ENCODE results near the gene CERS6.
"Not testable (repeated sequence)": the region's sequence is repeated elsewhere in the genome, so short reads cannot be mapped to it uniquely, and the experiment has no call there.

CERS6 gene

DNA sequence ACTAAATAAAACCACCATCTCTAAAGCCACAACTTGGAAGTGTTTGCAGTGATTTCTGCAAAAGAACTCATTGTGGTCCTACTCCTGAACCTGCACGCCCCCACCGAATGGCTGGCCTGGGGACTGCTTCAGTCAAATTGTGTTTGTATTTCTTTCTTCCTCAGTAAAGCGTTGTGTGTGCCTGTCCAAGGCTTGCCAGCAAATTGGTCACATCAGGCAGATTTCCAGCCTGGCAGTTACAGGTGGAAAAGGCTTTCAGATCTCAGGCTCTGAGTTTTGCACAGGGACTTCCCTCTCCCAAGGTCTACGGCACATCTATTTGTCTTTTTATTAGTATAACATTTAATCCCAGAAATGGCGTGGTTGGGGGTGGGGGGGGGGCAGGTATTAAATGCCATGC lies 292.4 kb downstream of the CERS6 start:
- no peak for DNase-seq

DNA sequence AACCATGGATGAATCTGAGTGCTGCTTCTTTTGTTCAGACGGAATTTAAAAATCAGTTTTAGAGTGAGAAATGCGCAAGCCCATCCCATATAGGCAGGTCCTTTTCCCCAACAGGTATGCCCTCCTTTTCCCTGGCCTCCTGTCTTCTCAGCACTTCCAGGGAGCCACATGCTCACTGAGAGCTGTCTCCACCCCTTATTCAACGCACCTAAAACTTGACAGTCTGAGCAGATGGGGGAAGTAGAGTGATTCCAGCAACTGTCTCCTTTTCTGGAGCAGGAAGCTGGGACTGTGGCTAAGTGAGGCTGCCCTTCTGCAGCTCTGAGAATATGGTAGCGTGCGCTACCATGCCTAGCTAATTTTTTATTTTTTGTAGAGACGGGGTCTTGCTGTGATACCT lies 293.2 kb downstream of the CERS6 start:
- no peak for DNase-seq

DNA sequence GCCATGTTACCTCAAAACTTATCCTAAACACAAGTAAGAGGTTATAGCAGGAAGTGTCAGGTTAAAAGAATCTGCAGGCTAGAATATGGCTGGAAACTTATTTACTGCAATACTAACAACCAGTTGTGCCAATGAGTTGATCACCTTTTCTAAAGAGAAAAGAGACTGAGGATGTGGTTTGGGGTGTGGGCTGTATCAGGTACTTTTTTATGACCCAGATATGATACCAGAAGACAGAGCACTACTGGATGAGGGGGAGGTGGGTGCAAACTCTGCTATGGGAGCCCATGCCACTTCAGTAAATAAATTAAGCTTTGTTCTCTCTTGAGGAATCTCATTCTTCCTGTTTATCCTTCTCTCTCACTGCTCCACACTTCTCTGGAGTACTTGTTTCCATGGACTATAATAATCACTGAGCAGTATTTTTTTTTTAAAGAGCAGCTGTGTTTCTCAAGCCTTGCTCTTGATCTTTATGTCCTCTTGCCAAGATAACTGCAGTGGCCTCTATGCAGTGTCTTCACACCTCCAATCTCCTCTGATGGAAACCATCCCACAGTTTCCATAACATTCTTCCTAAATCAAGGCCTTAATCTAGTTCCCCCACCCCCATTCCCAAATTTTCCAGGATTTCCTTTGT lies 295.1 kb downstream of the CERS6 start:
- DNase-seq: no peak

- no peak for DNase-seq
Observed at GRCh38 chr2:168752361-168752760, 296.3 kb downstream of the CERS6 start.

GRCh38 chr2:168753765-168754329 lies 297.8 kb downstream of the CERS6 start:
- no peak for DNase-seq

GRCh38 chr2:168757223-168757622 lies 301.2 kb downstream of the CERS6 start:
- DNase-seq: no peak

DNA sequence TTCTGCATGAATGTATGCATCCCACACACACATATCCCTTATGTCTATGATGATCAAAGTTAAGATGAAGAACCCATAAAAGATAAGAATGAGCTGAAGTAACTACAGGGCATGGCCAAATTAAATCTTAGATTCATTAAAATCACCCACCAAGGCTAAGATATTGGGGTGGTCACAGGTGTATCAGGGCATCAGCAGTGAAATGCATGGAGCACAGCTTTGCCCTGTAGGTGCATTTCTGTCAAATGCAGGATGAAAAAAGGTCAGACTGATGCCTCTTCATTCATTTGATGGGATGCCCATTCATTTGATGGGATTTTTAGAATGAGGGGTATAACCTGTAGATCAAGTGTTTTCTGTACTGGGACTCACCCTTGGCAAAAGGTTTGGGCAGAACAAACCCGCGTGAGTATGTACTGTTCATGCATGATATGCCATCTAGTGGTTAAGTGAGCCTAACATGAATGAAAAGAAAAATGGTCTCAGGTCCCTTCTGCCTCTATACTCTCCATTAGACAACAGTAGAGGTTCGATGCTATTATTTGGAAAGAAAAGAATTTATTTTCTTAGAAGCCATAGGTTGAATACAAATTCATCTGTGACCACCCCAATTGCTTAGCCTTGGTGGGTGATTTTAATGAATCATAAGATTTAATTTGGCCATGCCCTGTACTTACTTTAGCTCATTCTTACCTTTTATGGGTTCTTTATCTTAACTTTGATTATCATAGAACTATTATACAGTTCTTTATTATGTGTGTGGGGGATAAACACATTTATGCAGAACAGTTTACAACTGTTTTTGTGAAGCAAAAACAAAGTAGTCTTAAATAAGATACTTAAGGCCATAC lies 303.1 kb downstream of the CERS6 start:
- DNase-seq: no peak

- DNase-seq: no peak
Observed at GRCh38 chr2:168765401-168765800, 309.3 kb downstream of the CERS6 start.

DNA sequence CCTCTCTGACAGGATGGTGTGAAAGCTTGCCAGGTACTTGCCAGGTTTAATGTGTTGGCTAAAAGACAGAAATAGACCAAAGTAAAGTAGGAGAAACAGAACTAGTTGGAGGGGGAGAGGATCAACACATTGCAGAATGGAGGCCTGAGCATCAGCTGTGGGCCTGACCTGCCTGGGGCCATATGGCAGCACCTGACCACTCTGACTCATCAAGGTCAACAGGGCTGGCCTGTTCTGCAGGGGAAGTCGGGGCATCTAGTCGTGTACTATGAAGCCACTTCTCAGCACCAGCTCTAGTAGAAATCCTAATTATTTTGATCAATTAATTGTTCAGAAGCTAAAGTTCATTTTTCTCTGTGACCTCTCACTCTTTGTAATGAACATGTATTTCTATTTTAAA lies 310.5 kb downstream of the CERS6 start:
- DNase-seq: no peak

- no peak for DNase-seq
Observed at GRCh38 chr2:168767258-168767657, 311.2 kb downstream of the CERS6 start.

DNA sequence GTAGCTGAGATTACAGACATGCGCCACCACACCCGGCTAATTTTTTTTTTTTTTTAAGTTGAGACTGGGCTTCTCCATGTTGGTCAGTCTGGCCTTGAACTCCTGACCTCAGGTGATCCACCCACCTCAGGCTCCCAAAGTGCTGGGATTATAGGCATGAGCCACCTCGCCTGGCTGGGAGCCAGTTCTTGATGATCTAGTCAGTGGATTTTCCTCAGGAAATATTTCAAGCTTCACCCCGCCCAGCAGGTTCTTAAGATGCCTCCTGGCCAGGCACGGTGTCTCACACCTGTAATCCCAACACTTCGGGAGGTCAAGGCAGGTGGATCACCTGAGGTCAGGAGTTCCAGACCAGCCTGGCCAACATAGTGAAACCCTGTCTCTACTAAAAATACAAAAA lies 312.3 kb downstream of the CERS6 start:
- DNase-seq: not testable (repeated sequence)

DNA sequence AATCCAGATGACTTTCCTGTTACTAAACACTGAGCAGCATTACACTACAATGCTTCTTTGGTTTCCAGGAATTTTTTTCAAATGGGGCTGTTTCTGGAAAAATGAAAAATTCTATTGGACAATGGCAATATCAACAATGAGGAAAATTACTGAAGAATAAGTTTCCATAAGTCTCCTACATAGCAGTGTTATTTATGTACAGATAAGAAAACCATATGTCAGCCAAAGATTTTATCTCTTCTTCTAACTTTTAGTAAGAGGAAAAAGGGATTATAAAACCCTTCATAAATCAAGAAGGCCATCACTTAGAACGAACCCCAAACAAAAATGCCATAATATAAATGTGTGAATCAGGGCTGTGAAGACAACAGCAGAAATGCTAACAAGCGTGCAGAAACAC lies 314.7 kb downstream of the CERS6 start:
- no peak for DNase-seq

GRCh38 chr2:168772704-168773103 lies 316.6 kb downstream of the CERS6 start:
- no peak for DNase-seq

DNA sequence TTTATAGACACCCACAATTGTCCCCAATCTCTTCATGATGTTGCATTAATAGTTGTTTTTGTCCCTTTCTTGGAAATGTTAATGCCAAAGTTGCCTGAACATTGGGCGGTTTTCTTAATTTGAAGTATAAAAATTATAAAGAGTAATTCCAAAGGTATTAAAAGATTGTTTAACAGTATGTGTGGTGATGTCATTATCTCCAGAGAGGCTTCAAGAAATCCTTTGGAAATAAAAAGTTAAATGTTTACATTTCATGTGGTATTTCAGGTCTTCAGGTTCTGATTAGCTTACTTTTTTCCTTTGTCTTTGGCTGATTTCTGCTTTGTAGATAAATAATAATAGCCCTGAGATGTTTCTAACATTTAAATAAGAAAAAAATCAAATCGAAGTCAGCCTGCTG lies 317.1 kb downstream of the CERS6 start:
- DNase-seq: no peak

DNA sequence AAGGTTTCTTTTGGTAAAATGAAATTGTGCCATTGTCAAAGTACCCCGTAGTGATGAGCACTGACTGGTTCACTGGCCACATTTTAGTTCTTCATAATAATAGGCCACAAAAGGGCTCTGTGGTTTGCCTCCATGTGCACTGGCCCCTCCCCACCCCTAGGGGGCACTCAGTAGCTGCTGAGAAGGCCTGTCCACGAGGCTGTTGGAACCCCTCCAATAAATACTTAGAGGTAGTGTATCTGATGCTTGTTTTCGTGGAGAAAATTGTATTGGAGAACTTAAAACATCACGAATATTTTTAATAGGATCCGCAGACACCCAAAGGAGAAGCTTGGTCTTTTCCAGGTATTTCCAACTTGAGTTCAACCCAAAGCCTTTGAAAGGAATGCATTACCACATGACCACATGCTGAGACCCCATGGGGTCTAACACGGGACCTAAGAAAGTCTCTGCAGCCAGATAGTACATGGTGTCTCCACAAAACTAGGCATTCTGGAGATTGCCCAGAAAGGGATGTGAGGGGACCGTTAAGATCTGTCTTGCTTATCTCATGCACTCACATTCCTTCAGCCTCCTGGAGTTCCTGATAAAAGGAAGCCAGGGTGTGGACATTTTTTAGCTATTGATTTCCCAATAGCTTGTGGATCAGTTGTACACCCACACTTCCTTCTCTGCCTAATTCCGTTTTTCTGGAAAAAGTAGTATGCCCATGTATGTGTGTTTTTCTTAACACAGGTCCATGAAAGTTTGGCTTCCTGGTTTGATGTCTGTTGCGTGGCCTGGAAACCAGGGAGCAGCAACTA lies 317.8 kb downstream of the CERS6 start:
- DNase-seq: no peak

GRCh38 chr2:168775837-168776236 lies 319.8 kb downstream of the CERS6 start:
- DNase-seq: no peak

DNA sequence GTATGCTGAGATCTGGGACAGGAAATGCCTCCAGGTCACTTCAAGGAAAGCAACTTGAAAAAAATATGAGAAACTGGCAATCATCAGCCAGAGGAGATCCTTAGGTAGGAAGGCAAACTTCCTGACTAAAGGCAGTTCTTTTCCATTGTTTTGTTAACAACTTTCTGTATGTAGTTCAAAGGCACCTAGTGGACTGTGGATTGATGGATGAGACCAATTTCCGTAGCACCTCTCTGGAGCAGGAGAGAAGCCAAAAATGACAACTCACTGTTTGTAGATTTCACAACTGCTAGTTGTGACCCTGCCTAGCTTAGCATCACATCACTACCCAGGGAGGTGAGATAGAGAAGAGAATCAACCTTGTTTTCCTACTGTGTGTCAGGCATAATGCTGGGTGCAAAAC lies 324.6 kb downstream of the CERS6 start:
- DNase-seq: no peak

GRCh38 chr2:168781191-168781817 lies 325.2 kb downstream of the CERS6 start:
- no peak for DNase-seq

GRCh38 chr2:168782271-168782670 lies 326.2 kb downstream of the CERS6 start:
- DNase-seq: no peak

DNA sequence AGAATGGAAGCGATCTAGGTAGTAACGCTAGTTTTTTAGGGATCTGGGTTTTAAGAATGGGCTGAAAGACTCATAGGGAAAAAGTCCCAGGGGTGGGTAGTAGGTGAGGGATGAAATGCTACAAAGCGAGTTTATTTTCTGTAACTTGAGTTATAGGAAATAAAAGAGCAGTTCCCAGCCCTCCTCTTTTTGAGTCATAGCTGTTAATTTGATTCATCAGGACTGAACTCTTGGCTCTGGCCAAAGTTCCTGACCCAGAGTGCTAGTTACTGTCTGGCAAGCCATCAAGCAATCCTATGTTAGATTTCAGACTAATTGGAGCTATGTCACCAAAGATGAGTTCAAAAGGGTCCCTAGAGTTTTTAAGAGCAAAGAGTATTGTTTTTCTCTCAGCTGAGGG lies 328.9 kb downstream of the CERS6 start:
- no peak for DNase-seq

DNA sequence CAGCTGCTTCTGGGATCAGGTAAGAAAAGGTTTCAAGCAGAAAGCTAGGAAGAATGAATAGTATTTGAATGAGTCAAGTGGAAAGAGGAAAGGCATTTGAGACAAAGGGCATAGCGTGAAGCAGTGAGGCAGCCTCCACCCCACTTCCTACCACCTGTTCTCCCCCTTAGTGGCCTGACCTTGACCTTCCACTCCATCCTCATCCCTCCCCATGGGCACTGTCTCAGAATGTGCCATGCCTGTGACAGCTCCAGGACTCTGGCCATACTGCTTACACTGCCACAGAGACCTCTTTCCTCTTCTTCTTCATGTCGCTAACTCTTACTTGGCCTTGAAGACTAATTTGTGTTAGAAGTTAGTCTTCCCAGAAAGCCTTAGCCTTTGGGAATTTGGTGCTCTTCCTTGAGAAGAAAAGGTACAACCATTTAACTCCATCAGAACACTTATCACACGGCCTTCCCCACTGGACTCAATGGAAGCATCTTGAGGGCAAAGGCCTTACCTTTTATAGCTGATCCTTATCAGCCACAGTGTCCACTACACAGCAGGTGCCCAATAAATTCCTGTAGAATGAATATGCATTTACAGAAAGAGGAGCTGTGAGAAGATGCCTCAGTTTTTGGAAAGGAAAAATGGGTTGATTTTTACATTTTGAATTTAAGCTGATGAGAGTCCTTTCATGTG lies 331.2 kb downstream of the CERS6 start:
- no peak for DNase-seq

- DNase-seq: no peak
Observed at GRCh38 chr2:168787782-168788376, 331.8 kb downstream of the CERS6 start.

Data from CD4-positive, alpha-beta T cell treated with Interferon gamma for 1 hour (primary cell).